HG03159 (cell line): ENCODE results near the gene BMP2.

ENCODE experiments used
- ATAC-seq: cut with Tn5 transposase; IDR thresholded peaks from one replicate; pipeline ENCODE4 v1.9.1; 2021; ENCODE audit warnings: mild to moderate bottlenecking, moderate library complexity; ENCODE audit not compliant: unreplicated experiment

The BMP2 gene

DNA sequence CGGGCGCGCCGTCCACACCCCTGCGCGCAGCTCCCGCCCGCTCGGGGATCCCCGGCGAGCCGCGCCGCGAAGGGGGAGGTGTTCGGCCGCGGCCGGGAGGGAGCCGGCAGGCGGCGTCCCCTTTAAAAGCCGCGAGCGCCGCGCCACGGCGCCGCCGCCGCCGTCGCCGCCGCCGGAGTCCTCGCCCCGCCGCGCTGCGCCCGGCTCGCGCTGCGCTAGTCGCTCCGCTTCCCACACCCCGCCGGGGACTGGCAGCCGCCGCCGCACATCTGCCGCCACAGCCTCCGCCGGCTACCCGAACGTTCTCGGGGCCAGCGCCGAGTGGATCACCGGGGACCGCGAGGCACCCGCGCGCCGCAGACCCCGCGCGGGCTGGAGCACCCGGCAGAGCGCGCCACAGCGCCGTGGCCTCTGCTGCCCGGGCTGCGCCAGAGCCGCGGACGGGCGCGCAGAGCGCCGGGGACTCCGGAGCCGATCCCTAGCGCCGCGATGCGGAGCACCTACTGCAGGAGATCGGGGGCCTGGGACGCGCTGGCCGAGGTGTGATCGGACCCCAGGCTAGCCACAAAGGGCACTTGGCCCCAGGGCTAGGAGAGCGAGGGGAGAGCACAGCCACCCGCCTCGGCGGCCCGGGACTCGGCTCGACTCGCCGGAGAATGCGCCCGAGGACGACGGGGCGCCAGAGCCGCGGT is at the start of gene BMP2:
Gene BMP2 (plus strand): TSS at position 151 of the 692 bp plus-strand sequence. CDS start 2,441 bp downstream, outside the sequence.
- peak; percentile 54 for ATAC-seq

DNA sequence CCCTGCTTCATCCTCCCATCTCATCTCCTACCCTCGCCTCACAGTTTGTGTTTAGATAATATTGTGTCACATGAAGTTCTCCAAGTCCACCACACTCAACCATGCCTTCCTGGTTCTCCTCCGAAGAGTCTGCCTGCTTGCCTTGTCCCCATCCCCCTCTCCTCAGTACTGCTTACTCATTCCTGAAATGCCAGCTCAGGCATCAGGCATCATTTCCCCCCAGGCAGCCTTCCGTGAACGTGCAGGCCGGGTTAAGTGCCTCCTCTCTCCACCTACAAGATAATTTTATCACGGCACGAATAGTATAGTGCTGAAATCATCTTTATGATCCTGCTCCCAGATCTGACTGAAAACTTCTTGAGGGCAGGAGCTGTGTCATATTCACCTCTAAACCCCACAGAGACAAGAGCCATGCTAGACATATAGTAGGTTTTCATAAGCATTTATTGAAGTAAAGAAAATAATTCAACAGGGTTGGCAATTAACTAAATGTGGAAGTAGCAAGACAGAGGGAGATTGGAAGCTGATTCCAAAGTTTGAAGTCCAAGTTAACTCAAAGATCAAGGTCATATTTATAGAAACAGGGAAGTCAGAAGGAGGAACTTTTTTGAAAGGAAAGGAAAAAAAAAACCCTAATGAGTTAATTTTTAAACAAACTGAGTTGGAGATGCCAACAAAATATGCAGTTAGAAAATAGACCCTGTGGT is 48.7 kb upstream of the BMP2 start:
- ATAC-seq, result no peak

DNA sequence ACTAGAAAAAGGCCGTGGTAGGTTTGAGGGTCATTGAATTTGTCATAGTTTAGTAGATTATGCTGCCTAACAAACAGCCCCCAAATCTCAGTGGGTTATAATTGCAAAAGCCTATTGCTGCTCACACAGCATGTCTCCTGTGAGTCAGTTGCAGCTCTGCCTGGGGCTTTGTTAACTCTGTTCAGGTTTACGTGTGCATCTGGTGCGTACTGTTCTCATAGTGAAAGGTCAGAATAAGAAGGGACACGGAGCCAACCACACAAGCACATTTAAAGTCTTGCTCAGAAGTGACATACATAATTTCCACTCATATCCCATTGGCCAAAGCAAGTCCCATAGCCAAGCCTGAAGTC is 48.1 kb upstream of the BMP2 start:
- no peak for ATAC-seq

- ATAC-seq, result no peak
Observed at GRCh38 chr20:6726761-6727160, 40.7 kb upstream of the BMP2 start.

GRCh38 chr20:6730672-6731328 is 36.7 kb upstream of the BMP2 start:
- ATAC-seq, result no peak

- no peak for ATAC-seq
Observed at GRCh38 chr20:6732001-6732447, 35.5 kb upstream of the BMP2 start.

DNA sequence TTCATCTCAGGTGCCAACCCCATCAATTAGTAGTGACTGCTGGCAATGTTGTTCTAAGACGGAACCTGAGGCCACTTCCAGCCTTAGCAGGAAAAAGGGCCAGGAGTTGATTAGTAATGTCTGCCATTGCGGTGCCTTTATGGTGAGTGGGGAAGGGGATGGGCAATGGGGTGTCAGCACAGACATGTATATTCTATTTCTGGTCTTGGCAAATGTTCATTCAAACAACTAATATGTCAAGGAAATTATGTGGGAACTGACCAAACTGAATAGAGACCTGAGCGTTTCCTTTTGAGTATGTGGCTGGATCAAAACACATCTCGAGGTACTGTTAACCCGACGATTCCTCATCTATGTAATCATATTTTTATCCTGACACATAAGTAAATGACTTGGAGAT is 34.6 kb upstream of the BMP2 start:
- no peak for ATAC-seq

DNA sequence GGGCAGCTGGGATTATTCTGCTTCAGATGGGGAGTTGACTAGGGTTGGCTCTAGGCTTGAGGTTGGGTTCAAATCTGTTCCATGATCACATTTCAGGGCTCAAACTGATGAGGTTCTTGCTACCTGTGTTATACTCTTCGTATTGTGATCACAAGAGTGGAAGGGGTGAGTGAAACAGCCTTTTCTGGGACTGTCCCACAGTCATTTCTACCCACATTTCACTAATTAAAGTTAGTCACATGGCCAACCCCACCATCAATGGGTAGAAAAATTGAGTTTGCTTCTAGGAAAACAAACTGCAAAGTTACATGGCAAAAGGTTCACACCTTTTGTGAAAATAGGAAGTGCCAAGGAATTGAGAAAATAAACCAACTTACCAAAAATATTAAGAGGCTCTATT is 33.5 kb upstream of the BMP2 start:
- no peak for ATAC-seq

DNA sequence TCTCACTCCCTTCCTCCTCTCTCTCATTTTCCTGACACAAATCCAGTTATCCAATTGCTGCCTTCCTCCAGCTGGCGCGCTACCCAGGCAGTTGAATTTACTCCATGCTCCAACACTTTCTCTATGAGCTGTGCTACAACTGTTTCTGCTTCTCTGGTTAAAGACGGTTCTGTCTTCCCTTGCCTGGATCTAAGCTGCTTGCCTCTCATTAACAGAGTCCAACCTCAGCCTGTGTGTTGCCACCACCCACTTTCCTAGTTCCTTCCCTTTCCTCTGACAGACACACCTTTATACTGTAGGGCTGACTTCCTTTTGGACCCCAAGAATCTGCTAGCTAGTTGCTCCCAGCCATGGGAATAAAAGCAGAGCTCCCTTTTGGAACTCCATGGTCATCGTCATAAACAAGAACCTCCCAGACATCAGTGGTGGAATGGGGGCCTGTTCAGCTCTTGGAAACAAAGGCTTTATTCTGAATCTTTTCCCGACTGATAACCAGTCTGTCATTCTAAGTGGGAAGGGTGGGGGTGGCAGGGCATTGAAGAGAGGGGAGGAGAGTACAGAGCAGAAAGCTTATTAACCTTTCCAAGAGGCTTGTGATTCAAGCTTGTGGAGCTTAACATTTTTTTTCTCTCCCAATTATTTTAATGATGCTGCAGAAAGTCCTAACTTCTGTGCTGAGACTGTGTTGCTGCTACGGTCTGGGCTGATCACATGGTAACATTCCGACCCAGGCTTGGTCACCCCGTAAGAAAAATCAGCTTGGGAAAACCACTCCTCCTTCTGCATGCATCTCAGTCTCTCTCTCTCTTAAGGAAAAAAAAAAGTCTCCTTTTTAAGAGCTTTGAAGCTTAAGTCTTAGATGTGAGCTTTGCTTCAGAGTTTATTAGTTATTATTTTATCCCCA is 31.3 kb upstream of the BMP2 start:
- no peak for ATAC-seq

DNA sequence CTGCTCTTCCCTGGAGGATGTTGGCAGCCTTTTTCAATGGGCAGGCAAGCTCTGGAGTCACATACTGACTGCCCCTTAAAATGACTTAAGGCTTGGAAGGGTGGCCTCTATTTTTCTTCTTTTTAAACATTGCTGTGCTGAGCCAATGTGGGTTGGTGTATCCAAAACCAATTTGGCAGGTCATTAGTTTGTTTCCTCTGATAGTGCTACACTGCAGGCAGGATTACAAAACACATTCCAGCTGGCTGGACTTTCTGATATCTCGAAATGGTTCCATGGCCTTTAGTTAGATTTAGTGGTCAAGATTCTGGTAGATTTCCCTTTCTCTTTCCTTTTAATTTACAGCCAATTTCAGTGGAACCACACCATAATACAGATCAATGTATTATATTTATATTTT is 28.1 kb upstream of the BMP2 start:
- no peak for ATAC-seq

DNA sequence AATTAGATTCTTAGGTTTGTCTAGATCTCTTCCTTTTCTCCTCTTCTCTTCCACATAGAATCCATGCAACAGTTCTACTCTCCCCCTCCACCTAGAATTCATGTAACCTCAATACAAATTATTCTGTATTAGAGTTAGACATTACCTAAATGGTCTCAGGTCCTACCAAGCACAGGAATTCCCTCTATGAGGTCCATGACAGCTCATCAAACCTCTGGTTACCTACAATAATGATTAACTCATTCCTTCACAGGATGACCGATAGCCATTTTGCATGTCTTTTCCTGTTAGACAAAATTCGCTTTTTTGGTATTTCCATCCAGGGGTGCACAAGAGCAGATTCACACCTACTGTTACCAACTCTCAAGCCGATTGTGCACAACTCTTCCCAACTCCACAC is 27.4 kb upstream of the BMP2 start:
- ATAC-seq, result no peak

- ATAC-seq, result no peak
Observed at GRCh38 chr20:6744180-6744579, 23.3 kb upstream of the BMP2 start.

DNA sequence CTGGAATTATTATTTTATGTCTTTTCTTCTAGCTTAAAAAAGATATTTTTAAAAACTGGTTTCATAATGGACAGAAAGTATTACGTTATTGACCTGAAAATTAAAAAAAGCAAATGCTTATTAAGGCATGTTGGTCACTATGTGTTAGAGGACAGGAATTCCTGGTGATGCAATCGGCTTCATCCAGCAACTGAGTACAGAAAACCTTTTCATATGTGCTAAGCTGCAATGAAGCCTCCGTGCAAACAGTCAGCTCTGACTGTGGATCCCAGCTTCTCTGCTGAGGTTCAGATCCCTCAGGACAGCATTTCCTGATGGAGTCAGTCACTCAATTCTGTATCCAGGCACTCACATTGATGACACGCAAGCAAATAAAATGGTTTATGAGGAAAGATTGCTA is 22.7 kb upstream of the BMP2 start:
- ATAC-seq, result no peak

- no peak for ATAC-seq
Observed at GRCh38 chr20:6746901-6747609, 20.4 kb upstream of the BMP2 start.

GRCh38 chr20:6750438-6750837 is 17.0 kb upstream of the BMP2 start:
- no peak for ATAC-seq

DNA sequence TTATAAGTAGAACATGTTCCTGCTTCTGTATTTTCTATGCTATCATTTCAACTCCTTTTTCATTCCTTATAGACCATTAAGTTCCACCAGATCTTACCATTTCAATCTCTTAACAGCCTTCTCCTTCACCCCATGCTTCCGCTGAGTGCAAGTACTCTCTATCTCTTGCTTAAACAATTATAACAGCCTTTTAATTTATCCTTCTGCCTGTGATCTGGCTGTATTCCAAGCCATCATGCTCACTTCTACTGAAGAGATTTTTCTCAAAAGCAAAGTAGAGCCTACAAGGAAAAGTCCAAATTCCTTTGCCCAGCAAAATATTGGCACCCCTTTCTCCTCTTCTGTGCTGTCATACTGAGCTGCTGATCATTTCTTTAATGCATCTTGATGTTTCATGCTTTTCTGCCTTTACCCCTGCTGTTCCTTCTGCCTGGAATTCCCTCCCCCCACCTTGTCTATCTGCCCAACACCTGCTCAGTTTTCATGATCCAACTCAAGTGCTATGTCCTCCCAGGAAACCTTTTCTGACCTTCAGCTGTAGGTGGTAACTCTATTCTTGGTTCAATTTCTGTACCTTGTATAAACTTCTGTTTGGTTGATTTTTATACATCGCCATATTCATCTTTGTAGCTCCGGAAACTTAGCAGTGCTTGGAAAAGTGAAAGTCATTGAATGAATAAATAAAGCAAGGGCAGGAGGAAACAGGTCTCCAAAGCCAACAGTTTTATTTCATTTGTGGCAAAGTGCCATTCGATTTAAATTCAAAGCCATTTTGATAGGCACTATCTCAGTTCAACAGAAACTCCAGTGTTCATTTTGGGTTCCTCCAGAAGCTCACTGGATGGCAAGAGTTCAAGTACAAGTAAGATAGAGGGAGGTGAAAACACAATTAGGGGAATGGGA is 10.5 kb upstream of the BMP2 start:
- no peak for ATAC-seq

DNA sequence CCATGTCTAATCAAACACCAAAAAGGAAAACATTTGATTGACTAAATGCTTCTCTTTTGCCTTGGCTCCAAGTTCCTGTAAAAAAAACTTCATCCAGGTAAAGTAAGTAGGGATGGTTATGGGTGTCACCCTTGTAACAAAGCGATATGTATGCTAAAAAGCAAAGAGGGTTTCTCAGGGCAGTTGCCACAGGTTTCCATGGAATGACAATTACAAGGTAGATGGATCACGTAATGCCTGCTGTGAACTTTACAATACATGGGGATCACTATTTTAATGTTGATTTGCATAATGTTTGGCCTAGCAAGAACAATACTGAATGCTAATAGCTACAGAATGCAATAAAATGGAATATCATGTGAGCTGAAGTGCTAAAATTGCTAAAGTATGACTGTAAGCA is 2.9 kb upstream of the BMP2 start:
- no peak for ATAC-seq

DNA sequence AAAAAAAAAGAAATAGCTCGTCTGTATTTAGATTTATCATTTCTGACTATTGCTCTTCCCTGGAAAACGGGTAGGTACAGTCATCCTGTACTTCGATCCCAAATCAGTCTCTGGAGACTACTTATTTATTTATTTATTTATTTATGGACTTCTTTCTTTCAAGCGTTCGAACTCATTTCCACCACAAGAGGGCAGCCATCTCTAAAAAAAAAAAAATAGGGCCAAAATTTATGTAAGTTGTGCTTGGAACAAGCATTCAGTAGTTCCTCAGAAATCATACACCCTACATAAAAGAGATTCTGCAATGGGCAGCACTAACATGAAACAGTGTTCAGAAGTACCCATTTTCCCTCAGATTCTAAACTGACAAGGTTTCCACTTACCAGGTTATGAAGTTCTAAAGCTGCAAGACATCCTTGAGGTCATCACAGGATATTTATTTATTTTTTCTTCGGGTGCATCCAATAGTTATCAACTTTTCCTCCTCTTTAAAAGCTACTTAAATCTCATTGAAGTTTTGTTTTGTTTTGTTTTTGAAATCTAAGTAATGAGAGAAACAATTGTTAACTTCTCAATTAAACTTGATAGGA is 1.9 kb upstream of the BMP2 start:
- no peak for ATAC-seq

DNA sequence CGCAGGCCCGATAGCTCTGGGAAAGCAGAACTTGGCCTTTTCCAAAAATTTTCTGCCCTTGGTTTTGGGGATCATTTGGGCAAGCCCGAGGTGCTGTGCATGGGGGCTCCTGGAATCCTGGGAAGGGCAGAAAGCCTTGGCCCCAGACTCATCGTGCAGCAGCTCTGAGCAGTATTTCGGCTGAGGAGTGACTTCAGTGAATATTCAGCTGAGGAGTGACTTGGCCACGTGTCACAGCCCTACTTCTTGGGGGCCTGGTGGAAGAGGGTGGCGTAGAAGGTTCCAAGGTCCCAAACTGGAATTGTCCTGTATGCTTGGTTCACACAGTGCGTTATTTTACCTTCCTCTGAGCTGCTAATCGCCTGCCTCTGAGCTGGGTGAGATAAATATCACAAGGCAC is 1.1 kb upstream of the BMP2 start:
- no peak for ATAC-seq
